ENCODE results near the gene INTS11. TPM values are rescaled to one million over a fixed set of nuclear protein-coding genes. Genes with fewer than 3 reads are reported as not detected.

Gene INTS11
- total and polyA plus RNA-seq, 9 of the 15 experiments (the other 6 are each of a cell fraction or from before 2014, with no cell fraction given): 3.6 to 183 (median 110) TPM

GRCh38 chr1:1325288-1326074 lies 1.0 kb upstream of the INTS11 start (continued):
- TF ChIP-seq TEAD4 (IDR thresholded peaks at IDR 0.05; ENCODE audit: low read length) (no peak), TEAD4 (CRISPR knock-in tag; IDR thresholded peaks at IDR 0.05; ENCODE audit: borderline replicate concordance) (peak; percentile 72; the same call in 1 of the 2 replicates), ZNF511 (CRISPR knock-in tag; IDR thresholded peaks at IDR 0.05) (no peak), ATF3 (IDR thresholded peaks at IDR 0.05) (no peak), ATF3 (CRISPR knock-in tag; conservative IDR thresholded peaks at IDR 0.05) (no peak), FOXA3 (CRISPR knock-in tag; conservative IDR thresholded peaks at IDR 0.05 in 1 of 2, IDR thresholded peaks at IDR 0.05 in 1 of 2) (0 out of 4 replicates have a peak, but pooled peaks of 1 of the 2 experiments have one; percentile 56), ZFP1 (CRISPR knock-in tag; IDR thresholded peaks at IDR 0.05) (no peak), SIN3A (IDR thresholded peaks at IDR 0.05; ENCODE audit: borderline replicate concordance in 2 of 2, control insufficient read depth in 1 of 2, low read depth in 2 of 2, low read length in 2 of 2) (0 out of 4 replicates have a peak, but pooled peaks of 1 of the 2 experiments have one; percentile 51), GABPB1 (CRISPR knock-in tag; IDR thresholded peaks at IDR 0.05) (0 out of 2 replicates have a peak, but pooled peaks have one; percentile 1), POLR2G (IDR thresholded peaks at IDR 0.05; ENCODE audit: low read depth, low read length) (peak; percentile 47; the same call in 1 of the 2 replicates), ZNF165 (CRISPR knock-in tag; IDR thresholded peaks at IDR 0.05; ENCODE audit: borderline replicate concordance) (no peak), CREB5 (CRISPR knock-in tag; IDR thresholded peaks at IDR 0.05) (no peak)
- TF ChIP-seq, protein P1, sequence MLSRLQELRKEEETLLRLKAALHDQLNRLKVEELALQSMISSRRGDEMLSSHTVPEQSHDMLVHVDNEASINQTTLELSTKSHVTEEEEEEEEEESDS (CRISPR knock-in tag; IDR thresholded peaks at IDR 0.05): no peak
- TF ChIP-seq, protein P2, sequence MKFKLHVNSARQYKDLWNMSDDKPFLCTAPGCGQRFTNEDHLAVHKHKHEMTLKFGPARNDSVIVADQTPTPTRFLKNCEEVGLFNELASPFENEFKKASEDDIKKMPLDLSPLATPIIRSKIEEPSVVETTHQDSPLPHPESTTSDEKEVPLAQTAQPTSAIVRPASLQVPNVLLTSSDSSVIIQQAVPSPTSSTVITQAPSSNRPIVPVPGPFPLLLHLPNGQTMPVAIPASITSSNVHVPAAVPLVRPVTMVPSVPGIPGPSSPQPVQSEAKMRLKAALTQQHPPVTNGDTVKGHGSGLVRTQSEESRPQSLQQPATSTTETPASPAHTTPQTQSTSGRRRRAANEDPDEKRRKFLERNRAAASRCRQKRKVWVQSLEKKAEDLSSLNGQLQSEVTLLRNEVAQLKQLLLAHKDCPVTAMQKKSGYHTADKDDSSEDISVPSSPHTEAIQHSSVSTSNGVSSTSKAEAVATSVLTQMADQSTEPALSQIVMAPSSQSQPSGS (CRISPR knock-in tag; IDR thresholded peaks at IDR 0.05): 0 out of 2 replicates have a peak, but pooled peaks have one; percentile 18
- TF ChIP-seq, protein P3, sequence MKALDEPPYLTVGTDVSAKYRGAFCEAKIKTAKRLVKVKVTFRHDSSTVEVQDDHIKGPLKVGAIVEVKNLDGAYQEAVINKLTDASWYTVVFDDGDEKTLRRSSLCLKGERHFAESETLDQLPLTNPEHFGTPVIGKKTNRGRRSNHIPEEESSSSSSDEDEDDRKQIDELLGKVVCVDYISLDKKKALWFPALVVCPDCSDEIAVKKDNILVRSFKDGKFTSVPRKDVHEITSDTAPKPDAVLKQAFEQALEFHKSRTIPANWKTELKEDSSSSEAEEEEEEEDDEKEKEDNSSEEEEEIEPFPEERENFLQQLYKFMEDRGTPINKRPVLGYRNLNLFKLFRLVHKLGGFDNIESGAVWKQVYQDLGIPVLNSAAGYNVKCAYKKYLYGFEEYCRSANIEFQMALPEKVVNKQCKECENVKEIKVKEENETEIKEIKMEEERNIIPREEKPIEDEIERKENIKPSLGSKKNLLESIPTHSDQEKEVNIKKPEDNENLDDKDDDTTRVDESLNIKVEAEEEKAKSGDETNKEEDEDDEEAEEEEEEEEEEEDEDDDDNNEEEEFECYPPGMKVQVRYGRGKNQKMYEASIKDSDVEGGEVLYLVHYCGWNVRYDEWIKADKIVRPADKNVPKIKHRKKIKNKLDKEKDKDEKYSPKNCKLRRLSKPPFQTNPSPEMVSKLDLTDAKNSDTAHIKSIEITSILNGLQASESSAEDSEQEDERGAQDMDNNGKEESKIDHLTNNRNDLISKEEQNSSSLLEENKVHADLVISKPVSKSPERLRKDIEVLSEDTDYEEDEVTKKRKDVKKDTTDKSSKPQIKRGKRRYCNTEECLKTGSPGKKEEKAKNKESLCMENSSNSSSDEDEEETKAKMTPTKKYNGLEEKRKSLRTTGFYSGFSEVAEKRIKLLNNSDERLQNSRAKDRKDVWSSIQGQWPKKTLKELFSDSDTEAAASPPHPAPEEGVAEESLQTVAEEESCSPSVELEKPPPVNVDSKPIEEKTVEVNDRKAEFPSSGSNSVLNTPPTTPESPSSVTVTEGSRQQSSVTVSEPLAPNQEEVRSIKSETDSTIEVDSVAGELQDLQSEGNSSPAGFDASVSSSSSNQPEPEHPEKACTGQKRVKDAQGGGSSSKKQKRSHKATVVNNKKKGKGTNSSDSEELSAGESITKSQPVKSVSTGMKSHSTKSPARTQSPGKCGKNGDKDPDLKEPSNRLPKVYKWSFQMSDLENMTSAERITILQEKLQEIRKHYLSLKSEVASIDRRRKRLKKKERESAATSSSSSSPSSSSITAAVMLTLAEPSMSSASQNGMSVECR (CRISPR knock-in tag; IDR thresholded peaks at IDR 0.05): peak; percentile 60; the same call in 1 of the 2 replicates

Data from K562 (cell line).